IMR-90 (cell line): ENCODE data around the gene ZFR2. TPM values are rescaled to one million over a fixed set of nuclear protein-coding genes. Genes with fewer than 3 reads are reported as not detected.

Experiments used
- ATAC-seq: fragments of 200-7000 bp; cut with Tn5 transposase; 2 replicates; pipeline ENCODE4 v1.9.1; 2020; ENCODE audit warnings: low read depth, mild to moderate bottlenecking, moderate library complexity
- BruUV-seq: library from RNA; stranded (reverse); fragments of 400-500 nt; replicated peaks from 2 replicates; lab custom pipeline; 2021; lab: Mats Ljungman, UMichigan
- CTCF ChIA-PET: fragments of 300-600 bp; formaldehyde crosslinking; extraction: SDS; loops from one replicate; lab custom pipeline; 2021; ENCODE audit warnings: antibody characterized with exemption; lab: Yijun Ruan, JAX
- POLR2A ChIA-PET: fragments of 300-600 bp; sonication (Branson Sonifier 250); formaldehyde crosslinking; loops from one replicate; lab custom pipeline; 2022; ENCODE audit warnings: antibody characterized with exemption; ENCODE audit not compliant: unreplicated experiment; lab: Charles Lee
- DNase-seq: peaks from one replicate; pipeline ENCODE4 v3.0.0; 2013
- H2AFZ ChIP-seq: replicated peaks from 2 replicates; pipeline ENCODE3; 2013; ENCODE audit warnings: low read length, mild to moderate bottlenecking; ENCODE audit not compliant: poor library complexity
- H2AK5ac ChIP-seq: 2 replicates; pipeline ENCODE4 v1.6.1; 2013; ENCODE audit warnings: low read depth, low read length, inconsistent platforms
- H2AK9ac ChIP-seq: replicated peaks from 2 replicates; pipeline ENCODE3; 2013; ENCODE audit warnings: mild to moderate bottlenecking, low read depth, low read length, moderate library complexity; ENCODE audit not compliant: poor library complexity
- H2BK120ac ChIP-seq: 2 replicates; pipeline ENCODE4 v1.6.1; 2013; ENCODE audit warnings: low read depth, low read length, inconsistent platforms
- H2BK15ac ChIP-seq: 3 replicates; pipeline ENCODE4 v1.6.1; 2013; ENCODE audit warnings: low read depth, low read length, inconsistent platforms
- H2BK20ac ChIP-seq: 2 replicates; pipeline ENCODE4 v1.6.1; 2013; ENCODE audit warnings: low read depth, mild to moderate bottlenecking, inconsistent platforms, low read length, moderate library complexity
- H2BK5ac ChIP-seq: 2 replicates; pipeline ENCODE4 v1.6.1; 2013; ENCODE audit warnings: mild to moderate bottlenecking, low read depth, low read length, inconsistent platforms; ENCODE audit not compliant: poor library complexity, severe bottlenecking
- H3K14ac ChIP-seq: replicated peaks from 2 replicates; pipeline ENCODE4 v1.6.1; 2013; ENCODE audit warnings: low read depth, low read length, inconsistent platforms
- H3K18ac ChIP-seq: 2 replicates; pipeline ENCODE4 v1.6.1; 2013; ENCODE audit warnings: low read depth, low read length, control low read depth
- H3K23ac ChIP-seq: 2 replicates; pipeline ENCODE4 v1.6.1; 2013; ENCODE audit warnings: low read depth, low read length, inconsistent platforms
- H3K27ac ChIP-seq: 2 replicates; pipeline ENCODE4 v1.5.1; 2013; ENCODE audit warnings: mild to moderate bottlenecking, control low read depth, low read length; ENCODE audit not compliant: insufficient read depth
- H3K27me3 ChIP-seq: 2 replicates; pipeline ENCODE4 v1.6.1; 2013; ENCODE audit warnings: low read length; ENCODE audit not compliant: control insufficient read depth, insufficient read depth
- H3K36me3 ChIP-seq: 2 replicates; pipeline ENCODE4 v1.6.1; 2013; ENCODE audit warnings: low read length, mixed read lengths; ENCODE audit not compliant: control insufficient read depth, insufficient read depth
- H3K4ac ChIP-seq: 2 replicates; pipeline ENCODE4 v1.6.1; 2013; ENCODE audit warnings: low read depth, low read length, inconsistent platforms
- H3K4me1 ChIP-seq: 2 replicates; pipeline ENCODE4 v1.6.1; 2013; ENCODE audit warnings: low read length, mixed read lengths; ENCODE audit not compliant: control insufficient read depth, insufficient read depth
- H3K4me2 ChIP-seq: 2 replicates; pipeline ENCODE4 v1.6.1; 2013; ENCODE audit warnings: low read depth, mild to moderate bottlenecking, control low read depth, low read length, moderate library complexity
- H3K4me3 ChIP-seq: 2 replicates; pipeline ENCODE4 v1.5.1; 2013; ENCODE audit warnings: low read depth, mild to moderate bottlenecking, control low read depth, low read length, moderate library complexity; ENCODE audit not compliant: insufficient read depth
- H3K56ac ChIP-seq: 2 replicates; pipeline ENCODE4 v1.6.1; 2013; ENCODE audit warnings: low read length, inconsistent platforms; ENCODE audit not compliant: insufficient read depth; ENCODE audit errors: extremely low read depth
- H3K79me1 ChIP-seq, 2 experiments: 2 replicates each; pipeline ENCODE4 v1.6.1; 2013; ENCODE audit warnings: low read length in 2 of 2, inconsistent platforms in 1 of 2, low read depth in 1 of 2
- H3K9ac ChIP-seq: 2 replicates; pipeline ENCODE4 v1.6.1; 2013; ENCODE audit warnings: low read depth, low read length, control low read depth
- H3K9me1 ChIP-seq: 2 replicates; pipeline ENCODE4 v1.6.1; 2013; ENCODE audit warnings: low read length, inconsistent platforms; ENCODE audit not compliant: insufficient read depth
- H3K9me3 ChIP-seq: 2 replicates; pipeline ENCODE4 v1.6.1; 2013; ENCODE audit warnings: low read length; ENCODE audit not compliant: control insufficient read depth, insufficient read depth
- H4K20me1 ChIP-seq: 2 replicates; pipeline ENCODE4 v1.6.1; 2013; ENCODE audit warnings: low read length, inconsistent platforms; ENCODE audit not compliant: insufficient read depth
- H4K5ac ChIP-seq: 2 replicates; pipeline ENCODE4 v1.6.1; 2013; ENCODE audit warnings: mild to moderate bottlenecking, low read depth, low read length, control low read depth
- H4K8ac ChIP-seq, 2 experiments: 2 replicates each; pipeline ENCODE4 v1.6.1; 2013; ENCODE audit warnings: low read depth in 2 of 2, low read length in 2 of 2, control low read depth in 1 of 2, inconsistent platforms in 1 of 2
- H4K91ac ChIP-seq: 2 replicates; pipeline ENCODE4 v1.6.1; 2013; ENCODE audit warnings: low read depth, low read length, inconsistent platforms; ENCODE audit not compliant: insufficient read depth
- CEBPB ChIP-seq: IDR thresholded peaks from 2 replicates; pipeline ENCODE4 v1.6.1; 2012; ENCODE audit warnings: low read depth, low read length, improper control_type of control experiment
- CTCF ChIP-seq: conservative IDR thresholded peaks from 2 replicates; pipeline ENCODE4 v1.5.1; 2012; ENCODE audit warnings: mild to moderate bottlenecking, low read depth, low read length, improper control_type of control experiment
- ELK1 ChIP-seq: fragments of 150-350 bp; IDR thresholded peaks from 2 replicates; pipeline ENCODE4 v1.6.1; 2016; ENCODE audit warnings: low read depth, mild to moderate bottlenecking, low read length, moderate library complexity, borderline replicate concordance
- MAZ ChIP-seq: IDR thresholded peaks from 2 replicates; pipeline ENCODE4 v1.6.1; 2012; ENCODE audit warnings: low read depth, mild to moderate bottlenecking, low read length, improper control_type of control experiment, moderate library complexity, borderline replicate concordance
- NFE2L2 ChIP-seq: fragments of 150-350 bp; IDR thresholded peaks from 2 replicates; pipeline ENCODE4 v1.6.1; 2016; ENCODE audit warnings: low read depth, mild to moderate bottlenecking, low read length
- RAD21 ChIP-seq: IDR thresholded peaks from 2 replicates; pipeline ENCODE4 v1.6.1; 2012; ENCODE audit warnings: low read length, improper control_type of control experiment
- SMC3 ChIP-seq: fragments of 150-350 bp; IDR thresholded peaks from 2 replicates; pipeline ENCODE4 v1.6.1; 2016; ENCODE audit warnings: low read depth, mild to moderate bottlenecking, antibody characterized with exemption, low read length, moderate library complexity
- USF2 ChIP-seq: fragments of 150-350 bp; IDR thresholded peaks from 2 replicates; pipeline ENCODE4 v1.6.1; 2017; ENCODE audit warnings: mild to moderate bottlenecking, antibody characterized with exemption, low read length, low read depth
- WGBS, 2 experiments: methylation state at CpG; one replicate each; pipeline versions ENCODE4 v1.1.5 to v1.1.7; 2013; ENCODE audit warnings: missing lambda C conversion rate in 2 of 2; ENCODE audit not compliant: insufficient read length in 1 of 2; ENCODE audit errors: extremely low coverage in 2 of 2; 5-methylcytosine and 5-hydroxymethylcytosine counted together
- dilution Hi-C: fragments of 300-500 bp; cut with HindIII; formaldehyde crosslinking; loops from one replicate; pipeline ENCODE4 v1.14.3; 2018; ENCODE audit warnings: low sequenced_read_pairs; ENCODE audit not compliant: unreplicated experiment
- in situ Hi-C: fragments of 300-500 bp; cut with MboI; formaldehyde crosslinking; loops from 3 replicates; pipeline ENCODE4 v1.14.3; 2019; ENCODE audit warnings: low sequenced_read_pairs, inconsistent platforms, mixed read lengths
- intact Hi-C: fragments of 100-400 bp; cut with micrococcal nuclease; formaldehyde crosslinking; loops from 2 replicates; pipeline ENCODE4 v1.10.0; 2022
- polyA plus RNA-seq, 3 experiments: library from polyadenylated mRNA; depleted of rRNA; stranded (reverse); fragments of >200 nt; gene quantifications; 2 replicates each; pipeline ENCODE4 v1.2.3, GENCODE V29; 2012; ENCODE audit warnings: low replicate concordance in 1 of 3
- total RNA-seq: library from RNA; depleted of rRNA; stranded (reverse); fragments of >200 nt; gene quantifications from 2 replicates; pipeline ENCODE4 v1.2.3, GENCODE V29; 2012

Gene ZFR2
- total and polyA plus RNA-seq, 2 of the 4 experiments (the other 2 are of a cell fraction), result 0.19 TPM; not detected in 1

GRCh38 chr19:3796358-3796757 lies 72.5 kb downstream of the ZFR2 start:
- no peaks in the 10 kb centered on the region for H3K4me1 ChIP-seq
- no peak overlapping the region for H3K27ac ChIP-seq
- no peak overlapping the region for H4K8ac ChIP-seq
- H3K4me3 ChIP-seq, result no peak overlapping the region
- H3K9me1 ChIP-seq, result no peaks in the 10 kb centered on the region
- no peak overlapping the region for H2BK20ac ChIP-seq
- H2AFZ ChIP-seq, result no peak overlapping the region
- no peak for ATAC-seq
- no peak overlapping the region for H3K9ac ChIP-seq
- H2AK9ac ChIP-seq, result no peak overlapping the region
- no peak overlapping the region for H2BK5ac ChIP-seq
- in situ Hi-C loops (no loop called here), intact Hi-C loops (no loop called here), dilution Hi-C loops (no loop called here)
- no peaks in the 10 kb centered on the region for H4K20me1 ChIP-seq
- H2BK15ac ChIP-seq, result no peak overlapping the region
- H2AK5ac ChIP-seq, result no peak overlapping the region
- no peak overlapping the region for H3K56ac ChIP-seq
- CTCF ChIA-PET, result no interaction called here
- H3K79me1 ChIP-seq, result no peaks in the 10 kb centered on the region
- POLR2A ChIA-PET, result no interaction called here
- TF ChIP-seq NFE2L2, result no peak
- no peak for TF ChIP-seq CTCF
- no peak for TF ChIP-seq ELK1
- TF ChIP-seq SMC3, result no peak
- TF ChIP-seq USF2, result no peak
- no peak for TF ChIP-seq CEBPB
- TF ChIP-seq MAZ, result no peak
- TF ChIP-seq RAD21, result no peak
- no CpG with 5 or more reads among the region's 2 CpGs for WGBS, 2 experiments
- H3K4me2 ChIP-seq, result no peak overlapping the region
- peaks cover 7% of the 10 kb centered on the region for H3K9me3 ChIP-seq
- BruUV-seq, result no TSS peak
- no peak overlapping the region for H2BK120ac ChIP-seq
- no peak overlapping the region for H3K18ac ChIP-seq
- no peak overlapping the region for H3K23ac ChIP-seq
- no peak for DNase-seq
- no peaks in the 10 kb centered on the region for H3K36me3 ChIP-seq
- no peak overlapping the region for H3K4ac ChIP-seq
- peaks cover 16% of the 10 kb centered on the region for H3K27me3 ChIP-seq
- no peak overlapping the region for H3K14ac ChIP-seq
- H4K91ac ChIP-seq, result no peak overlapping the region
- no peak overlapping the region for H4K5ac ChIP-seq
